ENCODE results near the gene PREX1. TPM values are rescaled to one million over a fixed set of nuclear protein-coding genes. Genes with fewer than 3 reads are reported as not detected.

PREX1 gene
- total and polyA plus RNA-seq, 2 of the 4 experiments (the other 2 are of a cell fraction) = 0.67 to 0.72 TPM

DNA sequence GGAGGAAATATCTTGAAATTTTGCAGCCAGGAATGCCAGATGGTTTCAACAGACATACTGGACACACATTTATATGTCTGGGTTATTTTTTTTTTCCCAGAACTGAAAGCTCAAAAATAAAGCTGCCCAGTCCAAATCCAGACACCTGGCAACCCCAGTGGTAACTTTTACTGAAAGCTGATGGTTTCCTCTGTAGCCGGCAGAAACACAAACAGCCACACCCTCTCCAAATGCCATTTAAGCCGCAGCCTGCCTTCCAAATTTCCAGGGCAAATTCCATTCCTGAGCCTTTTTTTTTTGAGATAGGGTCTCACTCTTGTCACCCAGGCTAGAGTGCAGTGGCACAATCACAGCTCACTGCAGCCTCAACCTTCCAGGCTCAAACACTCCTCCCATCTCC, 6.5 kb upstream of the PREX1 start:
- no peak overlapping the region for H2AK5ac ChIP-seq (ENCODE audit: low read depth, low read length)
- H4K5ac ChIP-seq (ENCODE audit: low read depth, low read length) = no peak overlapping the region
- no peak overlapping the region for H3K4ac ChIP-seq (ENCODE audit: low read depth, low read length)
- no peak overlapping the region for H3K23ac ChIP-seq (ENCODE audit: low read depth, low read length)
- H4K8ac ChIP-seq (ENCODE audit: low read depth in 2 of 2, low read length in 2 of 2) = no peak overlapping the region
- H3K79me1 ChIP-seq (ENCODE audit: low read depth in 1 of 2, low read length in 2 of 2) = no peaks in the 10 kb centered on the region
- DNase-seq (no peak), ATAC-seq (ENCODE audit: low read depth) (no peak)
- dilution Hi-C loops (cut with HindIII; ENCODE audit: low sequenced_read_pairs, unreplicated experiment) (no loop called here), intact Hi-C loops (cut with micrococcal nuclease) (no loop called here), in situ Hi-C loops (cut with MboI; ENCODE audit: low sequenced_read_pairs) (no loop called here)
- H2BK5ac ChIP-seq (ENCODE audit: low read depth, low read length, poor library complexity, severe bottlenecking) = no peak overlapping the region
- ChIA-PET CTCF (interaction anchor here (0.6 kb wide), 1 partner anchor 125 kb away, joined by 3 read pairs; no protein-coding TSS in a partner anchor), POLR2A (ENCODE audit: unreplicated experiment) (no interaction called here)
- H3K4me3 ChIP-seq (ENCODE audit: insufficient read depth, low read depth, low read length) = no peak overlapping the region
- peaks cover 8% of the 10 kb centered on the region; the same call in 1 of the 2 replicates for H3K4me1 ChIP-seq (ENCODE audit: control insufficient read depth, insufficient read depth, low read length)
- H2BK15ac ChIP-seq (ENCODE audit: low read depth, low read length) = no peak overlapping the region
- H3K4me2 ChIP-seq (ENCODE audit: low read depth, low read length) = no peak overlapping the region
- H2BK120ac ChIP-seq (ENCODE audit: low read depth, low read length) = no peak overlapping the region
- H3K9ac ChIP-seq (ENCODE audit: low read depth, low read length) = no peak overlapping the region
- H3K9me1 ChIP-seq (ENCODE audit: insufficient read depth, low read length) = peaks cover 4% of the 10 kb centered on the region; the same call in 1 of the 2 replicates
- no peak overlapping the region for H3K27ac ChIP-seq (ENCODE audit: insufficient read depth, low read length)
- no peak overlapping the region for H2BK20ac ChIP-seq (ENCODE audit: low read depth, low read length)
- no peak overlapping the region for H4K91ac ChIP-seq (ENCODE audit: insufficient read depth, low read depth, low read length)
- H3K56ac ChIP-seq (ENCODE audit: extremely low read depth, insufficient read depth, low read length) = no peak overlapping the region
- peaks cover 14% of the 10 kb centered on the region for H3K27me3 ChIP-seq (ENCODE audit: control insufficient read depth, insufficient read depth, low read length)
- TF ChIP-seq CEBPB (IDR thresholded peaks at IDR 0.05; ENCODE audit: low read depth, low read length) = no peak
- TF ChIP-seq POLR2A (IDR thresholded peaks at IDR 0.05; ENCODE audit: low read depth, low read length) = no peak
- TF ChIP-seq MXI1 (IDR thresholded peaks at IDR 0.05; ENCODE audit: borderline replicate concordance, low read depth, low read length) = no peak
- no peak for TF ChIP-seq SMC3 (IDR thresholded peaks at IDR 0.05; ENCODE audit: low read depth, low read length)
- no peak for TF ChIP-seq ELK1 (IDR thresholded peaks at IDR 0.05; ENCODE audit: borderline replicate concordance, low read depth, low read length)
- TF ChIP-seq, protein P1, sequence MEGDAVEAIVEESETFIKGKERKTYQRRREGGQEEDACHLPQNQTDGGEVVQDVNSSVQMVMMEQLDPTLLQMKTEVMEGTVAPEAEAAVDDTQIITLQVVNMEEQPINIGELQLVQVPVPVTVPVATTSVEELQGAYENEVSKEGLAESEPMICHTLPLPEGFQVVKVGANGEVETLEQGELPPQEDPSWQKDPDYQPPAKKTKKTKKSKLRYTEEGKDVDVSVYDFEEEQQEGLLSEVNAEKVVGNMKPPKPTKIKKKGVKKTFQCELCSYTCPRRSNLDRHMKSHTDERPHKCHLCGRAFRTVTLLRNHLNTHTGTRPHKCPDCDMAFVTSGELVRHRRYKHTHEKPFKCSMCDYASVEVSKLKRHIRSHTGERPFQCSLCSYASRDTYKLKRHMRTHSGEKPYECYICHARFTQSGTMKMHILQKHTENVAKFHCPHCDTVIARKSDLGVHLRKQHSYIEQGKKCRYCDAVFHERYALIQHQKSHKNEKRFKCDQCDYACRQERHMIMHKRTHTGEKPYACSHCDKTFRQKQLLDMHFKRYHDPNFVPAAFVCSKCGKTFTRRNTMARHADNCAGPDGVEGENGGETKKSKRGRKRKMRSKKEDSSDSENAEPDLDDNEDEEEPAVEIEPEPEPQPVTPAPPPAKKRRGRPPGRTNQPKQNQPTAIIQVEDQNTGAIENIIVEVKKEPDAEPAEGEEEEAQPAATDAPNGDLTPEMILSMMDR (conservative IDR thresholded peaks at IDR 0.05; ENCODE audit: low read depth, low read length) = no peak
- TF ChIP-seq BHLHE40 (IDR thresholded peaks at IDR 0.05; ENCODE audit: low read depth, low read length) = no peak
- TF ChIP-seq, protein P2, sequence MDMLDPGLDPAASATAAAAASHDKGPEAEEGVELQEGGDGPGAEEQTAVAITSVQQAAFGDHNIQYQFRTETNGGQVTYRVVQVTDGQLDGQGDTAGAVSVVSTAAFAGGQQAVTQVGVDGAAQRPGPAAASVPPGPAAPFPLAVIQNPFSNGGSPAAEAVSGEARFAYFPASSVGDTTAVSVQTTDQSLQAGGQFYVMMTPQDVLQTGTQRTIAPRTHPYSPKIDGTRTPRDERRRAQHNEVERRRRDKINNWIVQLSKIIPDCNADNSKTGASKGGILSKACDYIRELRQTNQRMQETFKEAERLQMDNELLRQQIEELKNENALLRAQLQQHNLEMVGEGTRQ (IDR thresholded peaks at IDR 0.05; ENCODE audit: low read depth, low read length) = no peak
- TF ChIP-seq RFX5 (IDR thresholded peaks at IDR 0.05; ENCODE audit: low read depth, low read length) = no peak
- no peak for TF ChIP-seq CHD1 (IDR thresholded peaks at IDR 0.05; ENCODE audit: low read depth, low read length)
- no peak for TF ChIP-seq NFE2L2 (IDR thresholded peaks at IDR 0.05; ENCODE audit: low read depth, low read length)
- TF ChIP-seq RCOR1 (IDR thresholded peaks at IDR 0.05; ENCODE audit: insufficient replicate concordance, low read length) = no peak
- TF ChIP-seq MAZ (IDR thresholded peaks at IDR 0.05; ENCODE audit: borderline replicate concordance, low read depth, low read length) = no peak
- TF ChIP-seq RAD21 (IDR thresholded peaks at IDR 0.05; ENCODE audit: low read length) = no peak
- no peak for TF ChIP-seq FOS (IDR thresholded peaks at IDR 0.05; ENCODE audit: low read depth, low read length)
- TF ChIP-seq MAFK (IDR thresholded peaks at IDR 0.05; ENCODE audit: low read depth, low read length) = no peak
- H3K9me3 ChIP-seq (ENCODE audit: control insufficient read depth, insufficient read depth, low read length) = no peaks in the 10 kb centered on the region; the same call in 1 of the 2 replicates
- no peak overlapping the region for H2AFZ ChIP-seq (replicated peaks; ENCODE audit: low read length, poor library complexity)
- no peak overlapping the region for H3K14ac ChIP-seq (replicated peaks; ENCODE audit: low read depth, low read length)
- H4K20me1 ChIP-seq (ENCODE audit: insufficient read depth, low read length) = no peaks in the 10 kb centered on the region
- H2AK9ac ChIP-seq (replicated peaks; ENCODE audit: low read depth, low read length, poor library complexity) = no peak overlapping the region
- BruUV-seq (replicated peaks) = no TSS peak
- no peaks in the 10 kb centered on the region for H3K36me3 ChIP-seq (ENCODE audit: control insufficient read depth, insufficient read depth, low read length)
- WGBS, 2 experiments (ENCODE audit: extremely low coverage in 2 of 2, insufficient read length in 1 of 2) = 40% methylated on average over 1 of the region's 2 CpGs; no CpG with 5 or more reads in 1 of the 2 experiments
- H3K18ac ChIP-seq (ENCODE audit: low read depth, low read length) = no peak overlapping the region
